Measurements from ENCODE around the gene PAM16. TPM values are rescaled to one million over a fixed set of nuclear protein-coding genes. Genes with fewer than 3 reads are reported as not detected.

PAM16 gene
- total RNA-seq, 2 donors from 2014 or later: 57.7 to 66.2 TPM

DNA sequence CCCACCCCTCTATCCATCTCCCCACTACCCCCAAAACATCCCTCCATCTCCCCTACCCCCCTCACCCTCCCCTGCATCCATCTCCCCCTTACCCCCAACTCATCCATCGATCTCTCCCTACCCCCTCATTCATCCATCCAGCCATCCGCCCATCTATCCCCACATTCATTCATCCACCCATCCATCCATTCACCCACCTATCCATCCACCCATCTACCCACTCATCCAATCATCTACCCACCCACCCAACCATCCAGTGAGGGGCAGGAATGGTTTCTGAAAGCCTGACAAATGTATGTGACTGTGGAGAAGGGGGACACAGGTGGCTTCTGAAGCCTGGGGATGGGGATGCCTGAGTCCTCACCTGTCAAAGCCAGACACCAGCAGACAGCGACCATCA lies 8.8 kb upstream of the PAM16 start:
- Mint-ChIP-seq H3K36me3 (ENCODE audit: low read depth) (peaks cover 7% of the 10 kb centered on the region), H3K27me3 (ENCODE audit: insufficient read depth) (no peaks in the 10 kb centered on the region), H3K9me3 (no peaks in the 10 kb centered on the region), H3K4me1 (peaks cover under 1% of the 10 kb centered on the region), H3K27ac (no peak overlapping the region), H3K4me3 (no peak overlapping the region)
- Histone ChIP-seq H3K36me3 (ENCODE audit: control insufficient read depth, insufficient read depth, low read length) (no peaks in the 10 kb centered on the region), H3K4me3 (ENCODE audit: low read length) (no peak overlapping the region), H3K4me1 (ENCODE audit: control insufficient read depth, insufficient read depth, low read length) (no peaks in the 10 kb centered on the region), H3K9ac (ENCODE audit: extremely low read depth, low read length, poor library complexity, severe bottlenecking) (no peak overlapping the region), H3K9me3 (ENCODE audit: control insufficient read depth, low read length) (no peaks in the 10 kb centered on the region), H3K27ac (ENCODE audit: low read depth, low read length) (no peak overlapping the region), H3K27me3 (ENCODE audit: control insufficient read depth, insufficient read depth, low read length, poor library complexity, severe bottlenecking) (no peaks in the 10 kb centered on the region)
- TF ChIP-seq, protein P1, sequence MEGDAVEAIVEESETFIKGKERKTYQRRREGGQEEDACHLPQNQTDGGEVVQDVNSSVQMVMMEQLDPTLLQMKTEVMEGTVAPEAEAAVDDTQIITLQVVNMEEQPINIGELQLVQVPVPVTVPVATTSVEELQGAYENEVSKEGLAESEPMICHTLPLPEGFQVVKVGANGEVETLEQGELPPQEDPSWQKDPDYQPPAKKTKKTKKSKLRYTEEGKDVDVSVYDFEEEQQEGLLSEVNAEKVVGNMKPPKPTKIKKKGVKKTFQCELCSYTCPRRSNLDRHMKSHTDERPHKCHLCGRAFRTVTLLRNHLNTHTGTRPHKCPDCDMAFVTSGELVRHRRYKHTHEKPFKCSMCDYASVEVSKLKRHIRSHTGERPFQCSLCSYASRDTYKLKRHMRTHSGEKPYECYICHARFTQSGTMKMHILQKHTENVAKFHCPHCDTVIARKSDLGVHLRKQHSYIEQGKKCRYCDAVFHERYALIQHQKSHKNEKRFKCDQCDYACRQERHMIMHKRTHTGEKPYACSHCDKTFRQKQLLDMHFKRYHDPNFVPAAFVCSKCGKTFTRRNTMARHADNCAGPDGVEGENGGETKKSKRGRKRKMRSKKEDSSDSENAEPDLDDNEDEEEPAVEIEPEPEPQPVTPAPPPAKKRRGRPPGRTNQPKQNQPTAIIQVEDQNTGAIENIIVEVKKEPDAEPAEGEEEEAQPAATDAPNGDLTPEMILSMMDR (conservative IDR thresholded peaks at IDR 0.05): no peak
- no peak for DNase-seq
- 91% methylated on average over 3 of the region's 3 CpGs; no CpG with 5 or more reads in 1 of the 2 experiments for WGBS, 2 experiments (ENCODE audit: insufficient coverage in 1 of 2, insufficient read length in 1 of 2)

DNA sequence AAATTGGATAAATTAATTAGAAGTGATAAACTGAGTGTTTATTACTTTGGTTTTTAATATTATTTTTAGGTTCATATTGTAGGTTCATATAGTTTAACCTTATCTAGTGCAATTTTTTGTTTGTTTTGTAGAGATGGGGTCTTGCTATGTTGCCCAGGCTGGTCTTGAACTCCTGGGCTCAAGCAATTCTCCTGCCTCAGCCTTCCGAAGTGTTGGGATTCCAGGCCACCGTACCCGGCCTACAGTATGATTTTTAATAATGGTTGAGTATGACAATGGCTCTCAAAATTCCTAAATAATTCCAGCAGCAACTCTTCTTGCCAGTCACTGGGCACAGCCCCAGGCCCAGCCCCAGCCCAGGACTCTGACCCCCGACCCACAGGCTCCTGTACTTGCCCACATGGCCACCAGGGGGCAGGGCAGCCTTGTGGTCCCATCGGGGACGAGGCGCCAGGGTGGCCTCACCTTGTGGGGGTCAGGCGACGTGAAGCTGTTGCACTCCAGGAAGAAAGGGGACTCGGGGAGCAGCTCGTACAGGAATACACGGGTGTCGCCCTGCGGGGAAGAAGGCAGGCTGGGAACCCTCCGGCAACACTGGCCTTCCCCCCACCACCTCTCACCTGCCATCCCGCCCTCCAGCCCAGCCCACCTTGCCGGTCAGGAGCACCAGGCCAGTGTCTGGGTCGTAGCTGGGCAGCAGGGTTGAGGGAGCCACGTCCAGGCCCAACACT lies 7.9 kb upstream of the PAM16 start:
- TF ChIP-seq, protein P1 (conservative IDR thresholded peaks at IDR 0.05): peak; percentile 99
- H3K27ac ChIP-seq (ENCODE audit: low read depth, low read length): no peak overlapping the region
- peaks cover 2% of the 10 kb centered on the region for H3K4me1 Mint-ChIP-seq
- no peaks in the 10 kb centered on the region for H3K36me3 ChIP-seq (ENCODE audit: control insufficient read depth, insufficient read depth, low read length)
- no peaks in the 10 kb centered on the region for H3K9me3 Mint-ChIP-seq
- no peak overlapping the region for H3K9ac ChIP-seq (ENCODE audit: extremely low read depth, low read length, poor library complexity, severe bottlenecking)
- no peaks in the 10 kb centered on the region for H3K27me3 Mint-ChIP-seq (ENCODE audit: insufficient read depth)
- H3K9me3 ChIP-seq (ENCODE audit: control insufficient read depth, low read length): no peaks in the 10 kb centered on the region
- no peaks in the 10 kb centered on the region for H3K27me3 ChIP-seq (ENCODE audit: control insufficient read depth, insufficient read depth, low read length, poor library complexity, severe bottlenecking)
- H3K4me3 ChIP-seq (ENCODE audit: low read length): no peak overlapping the region
- DNase-seq: peak; percentile 95
- no peak overlapping the region for H3K4me3 Mint-ChIP-seq
- H3K4me1 ChIP-seq (ENCODE audit: control insufficient read depth, insufficient read depth, low read length): no peaks in the 10 kb centered on the region
- no peak overlapping the region for H3K27ac Mint-ChIP-seq
- 48 to 59% methylated on average over 12 to 19 of the region's 19 CpGs for WGBS, 2 experiments (ENCODE audit: insufficient coverage in 1 of 2, insufficient read length in 1 of 2)
- peaks cover 6% of the 10 kb centered on the region for H3K36me3 Mint-ChIP-seq (ENCODE audit: low read depth)

DNA sequence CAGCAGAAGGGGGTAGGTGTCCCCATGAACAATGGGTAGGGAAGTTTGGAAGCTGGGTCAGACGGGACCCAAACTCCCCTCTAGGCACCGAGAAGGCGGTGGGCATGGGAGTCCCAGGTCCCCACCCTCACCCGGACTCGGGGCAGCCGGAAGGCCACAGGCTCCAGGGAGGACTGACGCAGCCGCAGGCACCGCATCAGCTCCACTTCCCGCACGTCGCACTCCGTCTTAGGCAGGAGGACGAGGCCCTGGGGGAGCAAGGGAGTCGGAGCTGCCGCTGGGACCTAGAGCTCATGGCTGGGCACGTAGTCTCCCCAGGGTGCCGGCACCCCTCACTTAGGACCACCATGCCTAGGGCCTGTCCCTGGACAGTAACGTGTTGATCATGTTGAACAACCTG lies 7.1 kb upstream of the PAM16 start:
- no peaks in the 10 kb centered on the region for H3K9me3 ChIP-seq (ENCODE audit: control insufficient read depth, low read length)
- Mint-ChIP-seq H3K4me3 (no peak overlapping the region), H3K27me3 (ENCODE audit: insufficient read depth) (no peaks in the 10 kb centered on the region), H3K4me1 (peaks cover 2% of the 10 kb centered on the region), H3K27ac (no peak overlapping the region), H3K36me3 (ENCODE audit: low read depth) (peaks cover 5% of the 10 kb centered on the region), H3K9me3 (no peaks in the 10 kb centered on the region)
- H3K27ac ChIP-seq (ENCODE audit: low read depth, low read length): no peak overlapping the region
- no peaks in the 10 kb centered on the region for H3K36me3 ChIP-seq (ENCODE audit: control insufficient read depth, insufficient read depth, low read length)
- H3K4me1 ChIP-seq (ENCODE audit: control insufficient read depth, insufficient read depth, low read length): no peaks in the 10 kb centered on the region
- no peak overlapping the region for H3K9ac ChIP-seq (ENCODE audit: extremely low read depth, low read length, poor library complexity, severe bottlenecking)
- H3K4me3 ChIP-seq (ENCODE audit: low read length): no peak overlapping the region
- TF ChIP-seq, protein P1 (conservative IDR thresholded peaks at IDR 0.05): no peak
- WGBS, 2 experiments (ENCODE audit: insufficient coverage in 1 of 2, insufficient read length in 1 of 2): 94 to 98% methylated on average over 9 to 19 of the region's 19 CpGs
- no peaks in the 10 kb centered on the region for H3K27me3 ChIP-seq (ENCODE audit: control insufficient read depth, insufficient read depth, low read length, poor library complexity, severe bottlenecking)
- DNase-seq: no peak

Measured in endodermal cell (in vitro differentiated cells).